ENCODE results near the gene TIGD1.
A peak's percentile ranks its signal among the peaks of the same experiment; 100 is the strongest.

TIGD1 gene

GRCh38 chr2:232550354-232551249 lies at the start of gene TIGD1, which contains the start of gene EIF4E2:
TSS of gene TIGD1 (minus strand) at chr2:232550557. CDS start at chr2:232549882, 675 bp downstream.
TSS of gene EIF4E2 (plus strand) at chr2:232550689. CDS start at chr2:232550725, 36 bp downstream.
- Histone ChIP-seq H3K9ac (ENCODE audit: low read length) (peak within 1 kb of the TSS; percentile 98), H3K27me3 (replicated peaks; ENCODE audit: control insufficient read depth, insufficient read depth, low read length) (no peaks in the 10 kb centered on the region), H3K4me3 (ENCODE audit: low read length) (peak within 1 kb of the TSS; percentile 90), H3K4me1 (ENCODE audit: control insufficient read depth, insufficient read depth, low read length) (peaks cover 14% of the 10 kb centered on the region), H3K9me3 (ENCODE audit: control insufficient read depth, low read length) (no peaks in the 10 kb centered on the region), H3K36me3 (ENCODE audit: control insufficient read depth, insufficient read depth, low read length, severe bottlenecking) (peaks cover 9% of the 10 kb centered on the region)
- peak; percentile 97 for DNase-seq (ENCODE audit: low read depth)

DNA sequence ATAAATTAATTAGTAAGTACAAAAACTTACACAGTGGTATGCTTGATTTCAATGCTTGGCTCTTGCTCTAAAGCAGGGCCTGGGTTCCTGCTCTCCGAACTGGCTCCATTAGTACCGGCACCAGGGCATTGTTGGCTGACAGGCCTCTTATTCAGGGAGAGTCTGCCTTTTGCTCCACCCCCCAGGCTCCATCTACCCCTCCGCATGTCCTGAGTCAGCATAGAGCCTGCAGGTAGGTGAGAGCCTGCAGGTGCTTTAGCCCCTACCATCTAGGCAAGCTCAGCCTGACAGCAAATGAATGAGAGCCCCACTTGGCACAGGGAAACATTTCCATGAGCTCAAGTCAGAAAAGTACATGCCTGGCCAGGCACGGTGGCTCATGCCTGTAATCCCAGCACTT lies 47.9 kb upstream of the TIGD1 start:
- Histone ChIP-seq H3K4me1 (ENCODE audit: control insufficient read depth, insufficient read depth, low read length) (peaks cover 1% of the 10 kb centered on the region), H3K9ac (ENCODE audit: low read length) (no peak overlapping the region), H3K4me3 (ENCODE audit: low read length) (no peak overlapping the region), H3K9me3 (ENCODE audit: control insufficient read depth, low read length) (peaks cover 4% of the 10 kb centered on the region), H3K36me3 (ENCODE audit: control insufficient read depth, insufficient read depth, low read length, severe bottlenecking) (no peaks in the 10 kb centered on the region), H3K27me3 (replicated peaks; ENCODE audit: control insufficient read depth, insufficient read depth, low read length) (peaks cover under 1% of the 10 kb centered on the region)
- no peak for DNase-seq (ENCODE audit: low read depth)

DNA sequence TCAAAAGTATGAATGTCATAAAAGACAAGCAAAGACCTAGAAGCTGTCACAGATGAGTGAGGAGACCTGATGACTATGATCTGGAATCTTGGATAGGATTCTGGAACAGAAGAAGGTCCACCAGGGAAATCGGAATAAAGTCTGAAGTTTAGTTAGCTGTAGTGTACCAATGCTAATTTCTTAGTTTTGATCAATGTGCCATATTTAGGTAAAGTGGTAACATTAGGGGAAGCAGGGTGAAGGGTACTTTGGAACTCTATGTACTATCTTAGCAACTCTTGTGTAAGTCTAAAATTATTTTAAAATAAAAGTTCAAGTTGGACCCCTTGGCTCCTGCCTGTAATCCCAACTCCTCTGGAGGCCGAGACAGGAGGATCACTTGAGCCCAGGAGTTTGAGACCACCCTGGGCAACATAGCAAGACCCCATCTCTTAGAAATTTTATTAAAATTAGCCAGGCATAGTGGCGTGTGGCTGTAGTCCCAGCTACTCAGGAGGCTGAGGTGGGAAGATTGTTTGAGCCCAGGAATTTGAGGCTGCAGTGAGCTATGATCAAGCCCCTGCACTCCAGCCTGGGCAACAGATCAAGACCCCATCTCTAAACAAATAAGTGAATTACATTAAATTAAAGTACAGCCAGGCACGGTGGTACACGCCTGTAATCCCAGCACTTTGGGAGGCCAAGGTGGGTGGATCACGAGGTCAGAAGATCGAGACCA lies 47.2 kb upstream of the TIGD1 start:
- Histone ChIP-seq H3K4me1 (ENCODE audit: control insufficient read depth, insufficient read depth, low read length) (peaks cover 4% of the 10 kb centered on the region), H3K9ac (ENCODE audit: low read length) (no peak overlapping the region), H3K27me3 (replicated peaks; ENCODE audit: control insufficient read depth, insufficient read depth, low read length) (no peaks in the 10 kb centered on the region), H3K36me3 (ENCODE audit: control insufficient read depth, insufficient read depth, low read length, severe bottlenecking) (no peaks in the 10 kb centered on the region), H3K9me3 (ENCODE audit: control insufficient read depth, low read length) (peaks cover 4% of the 10 kb centered on the region), H3K4me3 (ENCODE audit: low read length) (no peak overlapping the region)
- DNase-seq (ENCODE audit: low read depth), result no peak

DNA sequence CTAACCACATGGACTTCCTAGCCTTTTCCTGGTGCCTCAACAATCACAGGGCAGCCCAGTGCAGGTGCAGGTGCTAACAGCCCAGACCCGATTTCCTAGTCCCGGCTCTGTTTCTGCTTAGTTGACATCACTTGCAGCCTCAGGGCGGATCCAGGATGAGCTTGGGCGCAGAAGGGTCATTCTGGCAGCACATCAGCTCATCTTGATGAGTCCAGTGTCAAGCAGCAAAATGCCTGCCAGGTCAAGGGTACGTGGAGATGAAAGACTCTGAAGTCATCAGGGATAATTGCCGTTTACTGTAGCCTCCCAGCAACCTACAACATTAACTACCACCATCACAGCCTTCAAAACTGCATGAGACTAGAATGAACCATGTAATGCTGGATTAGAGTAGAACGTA lies 43.6 kb upstream of the TIGD1 start:
- Histone ChIP-seq H3K9me3 (ENCODE audit: control insufficient read depth, low read length) (peaks cover 4% of the 10 kb centered on the region), H3K27me3 (replicated peaks; ENCODE audit: control insufficient read depth, insufficient read depth, low read length) (no peaks in the 10 kb centered on the region), H3K4me3 (ENCODE audit: low read length) (no peak overlapping the region), H3K36me3 (ENCODE audit: control insufficient read depth, insufficient read depth, low read length, severe bottlenecking) (no peaks in the 10 kb centered on the region), H3K9ac (ENCODE audit: low read length) (no peak overlapping the region), H3K4me1 (ENCODE audit: control insufficient read depth, insufficient read depth, low read length) (peaks cover 11% of the 10 kb centered on the region)
- DNase-seq (ENCODE audit: low read depth), result no peak

- Histone ChIP-seq H3K36me3 (ENCODE audit: control insufficient read depth, insufficient read depth, low read length, severe bottlenecking) (no peaks in the 10 kb centered on the region), H3K27me3 (replicated peaks; ENCODE audit: control insufficient read depth, insufficient read depth, low read length) (no peaks in the 10 kb centered on the region), H3K4me1 (ENCODE audit: control insufficient read depth, insufficient read depth, low read length) (peaks cover 17% of the 10 kb centered on the region), H3K9ac (ENCODE audit: low read length) (no peak overlapping the region), H3K4me3 (ENCODE audit: low read length) (no peak overlapping the region), H3K9me3 (ENCODE audit: control insufficient read depth, low read length) (peaks cover 4% of the 10 kb centered on the region)
- peak; percentile 56 for DNase-seq (ENCODE audit: low read depth)
These were observed 42.5 kb upstream of the TIGD1 start for GRCh38 chr2:232592772-232593395.

- Histone ChIP-seq H3K27me3 (replicated peaks; ENCODE audit: control insufficient read depth, insufficient read depth, low read length) (no peaks in the 10 kb centered on the region), H3K4me1 (ENCODE audit: control insufficient read depth, insufficient read depth, low read length) (peaks cover 17% of the 10 kb centered on the region), H3K9me3 (ENCODE audit: control insufficient read depth, low read length) (no peaks in the 10 kb centered on the region), H3K36me3 (ENCODE audit: control insufficient read depth, insufficient read depth, low read length, severe bottlenecking) (no peaks in the 10 kb centered on the region), H3K4me3 (ENCODE audit: low read length) (no peak overlapping the region), H3K9ac (ENCODE audit: low read length) (peak overlapping the region; percentile 28)
- peak; percentile 86 for DNase-seq (ENCODE audit: low read depth)
These were observed 38.6 kb upstream of the TIGD1 start for GRCh38 chr2:232588680-232589585.

- Histone ChIP-seq H3K4me1 (ENCODE audit: control insufficient read depth, insufficient read depth, low read length) (peaks cover 13% of the 10 kb centered on the region), H3K9me3 (ENCODE audit: control insufficient read depth, low read length) (no peaks in the 10 kb centered on the region), H3K27me3 (replicated peaks; ENCODE audit: control insufficient read depth, insufficient read depth, low read length) (no peaks in the 10 kb centered on the region), H3K36me3 (ENCODE audit: control insufficient read depth, insufficient read depth, low read length, severe bottlenecking) (peaks cover 6% of the 10 kb centered on the region), H3K4me3 (ENCODE audit: low read length) (no peak overlapping the region), H3K9ac (ENCODE audit: low read length) (no peak overlapping the region)
- no peak for DNase-seq (ENCODE audit: low read depth)
These were observed 37.7 kb upstream of the TIGD1 start for GRCh38 chr2:232588031-232588430.

GRCh38 chr2:232587512-232587911 lies 37.2 kb upstream of the TIGD1 start:
- Histone ChIP-seq H3K4me3 (ENCODE audit: low read length) (no peak overlapping the region), H3K9ac (ENCODE audit: low read length) (no peak overlapping the region), H3K27me3 (replicated peaks; ENCODE audit: control insufficient read depth, insufficient read depth, low read length) (no peaks in the 10 kb centered on the region), H3K9me3 (ENCODE audit: control insufficient read depth, low read length) (no peaks in the 10 kb centered on the region), H3K36me3 (ENCODE audit: control insufficient read depth, insufficient read depth, low read length, severe bottlenecking) (peaks cover 9% of the 10 kb centered on the region), H3K4me1 (ENCODE audit: control insufficient read depth, insufficient read depth, low read length) (peaks cover 13% of the 10 kb centered on the region)
- no peak for DNase-seq (ENCODE audit: low read depth)

DNA sequence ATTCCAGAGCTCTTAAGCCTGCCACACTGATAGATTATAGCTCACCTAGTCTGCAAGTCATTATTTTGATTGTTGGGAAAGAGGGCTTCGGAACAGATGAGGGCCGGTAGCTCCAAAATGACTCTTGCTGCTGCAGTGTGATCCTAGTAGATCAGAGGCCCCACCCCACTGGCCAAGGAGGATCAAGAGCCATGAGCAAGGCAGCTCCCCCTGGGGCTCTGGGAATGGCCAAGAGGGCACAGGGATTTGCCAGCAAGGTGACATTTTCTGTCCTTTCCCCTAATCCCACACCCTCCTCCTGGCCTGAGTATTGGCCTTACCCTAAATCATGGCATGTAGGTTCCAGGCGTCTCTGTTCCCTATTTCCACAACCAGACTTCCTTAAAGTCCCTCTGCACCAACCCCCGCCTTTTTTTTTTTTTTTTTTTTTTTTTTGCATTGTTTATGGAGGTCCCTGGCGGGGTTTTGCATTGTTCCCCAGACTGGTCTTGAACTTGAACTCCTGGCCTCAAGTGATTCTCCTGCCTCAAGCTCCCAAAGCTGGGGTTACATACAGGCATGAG lies 36.7 kb upstream of the TIGD1 start:
- no peak for DNase-seq (ENCODE audit: low read depth)
- Histone ChIP-seq H3K36me3 (ENCODE audit: control insufficient read depth, insufficient read depth, low read length, severe bottlenecking) (peaks cover 14% of the 10 kb centered on the region), H3K9me3 (ENCODE audit: control insufficient read depth, low read length) (no peaks in the 10 kb centered on the region), H3K4me1 (ENCODE audit: control insufficient read depth, insufficient read depth, low read length) (peaks cover 13% of the 10 kb centered on the region), H3K4me3 (ENCODE audit: low read length) (no peak overlapping the region), H3K27me3 (replicated peaks; ENCODE audit: control insufficient read depth, insufficient read depth, low read length) (no peaks in the 10 kb centered on the region), H3K9ac (ENCODE audit: low read length) (no peak overlapping the region)

- Histone ChIP-seq H3K27me3 (replicated peaks; ENCODE audit: control insufficient read depth, insufficient read depth, low read length) (no peaks in the 10 kb centered on the region), H3K4me1 (ENCODE audit: control insufficient read depth, insufficient read depth, low read length) (peaks cover 8% of the 10 kb centered on the region), H3K4me3 (ENCODE audit: low read length) (no peak overlapping the region), H3K36me3 (ENCODE audit: control insufficient read depth, insufficient read depth, low read length, severe bottlenecking) (peaks cover 33% of the 10 kb centered on the region), H3K9ac (ENCODE audit: low read length) (no peak overlapping the region), H3K9me3 (ENCODE audit: control insufficient read depth, low read length) (no peaks in the 10 kb centered on the region)
- DNase-seq (ENCODE audit: low read depth), result no peak
These were observed 33.9 kb upstream of the TIGD1 start for GRCh38 chr2:232584238-232584637.

Measured in adipocyte (in vitro differentiated cells).